Measurements from ENCODE around the gene BCKDK.
"Not testable (repeated sequence)": the region's sequence is repeated elsewhere in the genome, so short reads cannot be mapped to it uniquely, and the experiment has no call there.

Gene BCKDK

DNA sequence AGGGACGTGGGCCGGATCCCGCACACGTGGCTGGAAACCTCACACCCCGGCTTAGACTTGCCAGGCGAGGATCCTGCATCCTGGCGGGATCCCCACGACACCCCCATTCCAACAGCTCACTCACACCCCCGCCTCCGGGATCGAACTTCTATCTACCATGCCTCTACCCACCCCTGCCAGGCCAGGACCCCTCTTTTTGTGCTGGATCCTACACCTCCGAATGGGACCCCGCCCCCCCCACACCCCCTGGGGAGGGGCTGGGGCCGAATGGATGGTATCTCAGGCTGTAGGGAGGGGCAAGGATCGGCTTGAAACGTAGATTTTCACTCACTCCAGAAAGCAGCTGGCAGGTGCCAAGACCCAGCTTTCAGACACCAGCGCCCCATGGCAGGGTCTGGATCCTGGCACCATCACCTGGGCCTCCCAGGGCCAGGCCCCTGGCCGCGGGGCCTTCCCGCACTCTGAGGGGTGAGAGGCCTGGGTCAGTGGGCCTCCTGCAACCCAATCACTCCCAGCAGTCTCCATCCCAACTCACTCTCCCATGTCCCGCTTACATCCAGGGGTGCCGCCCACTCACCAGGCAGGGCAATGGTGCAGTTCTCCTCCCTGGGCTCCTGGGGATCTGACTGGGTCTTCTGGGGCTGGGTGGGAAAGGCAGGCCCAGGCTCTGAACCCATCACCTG, 35.0 kb downstream of the BCKDK start:
- Histone ChIP-seq H3K27me3 (replicated peaks; ENCODE audit: control insufficient read depth, insufficient read depth, low read length) (no peaks in the 10 kb centered on the region), H3K4me3 (replicated peaks; ENCODE audit: low read depth, low read length) (no peak overlapping the region), H3K36me3 (ENCODE audit: control insufficient read depth, insufficient read depth, low read length) (no peaks in the 10 kb centered on the region)
- TF ChIP-seq, protein P1, sequence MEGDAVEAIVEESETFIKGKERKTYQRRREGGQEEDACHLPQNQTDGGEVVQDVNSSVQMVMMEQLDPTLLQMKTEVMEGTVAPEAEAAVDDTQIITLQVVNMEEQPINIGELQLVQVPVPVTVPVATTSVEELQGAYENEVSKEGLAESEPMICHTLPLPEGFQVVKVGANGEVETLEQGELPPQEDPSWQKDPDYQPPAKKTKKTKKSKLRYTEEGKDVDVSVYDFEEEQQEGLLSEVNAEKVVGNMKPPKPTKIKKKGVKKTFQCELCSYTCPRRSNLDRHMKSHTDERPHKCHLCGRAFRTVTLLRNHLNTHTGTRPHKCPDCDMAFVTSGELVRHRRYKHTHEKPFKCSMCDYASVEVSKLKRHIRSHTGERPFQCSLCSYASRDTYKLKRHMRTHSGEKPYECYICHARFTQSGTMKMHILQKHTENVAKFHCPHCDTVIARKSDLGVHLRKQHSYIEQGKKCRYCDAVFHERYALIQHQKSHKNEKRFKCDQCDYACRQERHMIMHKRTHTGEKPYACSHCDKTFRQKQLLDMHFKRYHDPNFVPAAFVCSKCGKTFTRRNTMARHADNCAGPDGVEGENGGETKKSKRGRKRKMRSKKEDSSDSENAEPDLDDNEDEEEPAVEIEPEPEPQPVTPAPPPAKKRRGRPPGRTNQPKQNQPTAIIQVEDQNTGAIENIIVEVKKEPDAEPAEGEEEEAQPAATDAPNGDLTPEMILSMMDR (IDR thresholded peaks at IDR 0.05; ENCODE audit: insufficient read depth, low read length, poor library complexity, severe bottlenecking): no peak
- no peak for DNase-seq (ENCODE audit: extremely low read depth, insufficient read length)

DNA sequence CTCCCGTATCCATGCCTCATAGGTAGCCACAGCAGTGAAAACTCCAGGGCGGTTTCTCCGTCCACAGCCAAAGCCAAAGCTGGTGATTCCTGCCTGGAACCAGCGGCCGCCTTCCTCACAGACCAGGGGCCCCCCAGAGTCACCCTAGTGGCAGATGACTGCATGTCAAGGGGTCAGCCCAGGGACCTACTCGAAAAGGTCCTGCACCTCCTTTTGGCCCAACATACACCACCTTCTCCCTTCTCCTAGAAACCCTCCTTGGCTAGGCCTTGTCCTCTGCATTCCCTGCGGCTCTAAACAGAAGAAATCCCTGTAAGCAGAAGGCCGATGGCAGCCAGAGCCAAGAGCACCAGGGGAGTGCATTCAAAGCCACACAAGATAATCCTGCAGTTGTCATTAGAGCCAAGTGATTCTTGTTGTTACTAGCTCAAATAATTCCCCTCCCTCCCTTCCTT, 35.5 kb downstream of the BCKDK start:
- no peak for DNase-seq (ENCODE audit: extremely low read depth, insufficient read length)
- no peaks in the 10 kb centered on the region for H3K36me3 ChIP-seq (ENCODE audit: control insufficient read depth, insufficient read depth, low read length)
- H3K27me3 ChIP-seq (replicated peaks; ENCODE audit: control insufficient read depth, insufficient read depth, low read length): no peaks in the 10 kb centered on the region
- TF ChIP-seq, protein P1 (IDR thresholded peaks at IDR 0.05; ENCODE audit: insufficient read depth, low read length, poor library complexity, severe bottlenecking): no peak
- no peak overlapping the region for H3K4me3 ChIP-seq (replicated peaks; ENCODE audit: low read depth, low read length)

DNA sequence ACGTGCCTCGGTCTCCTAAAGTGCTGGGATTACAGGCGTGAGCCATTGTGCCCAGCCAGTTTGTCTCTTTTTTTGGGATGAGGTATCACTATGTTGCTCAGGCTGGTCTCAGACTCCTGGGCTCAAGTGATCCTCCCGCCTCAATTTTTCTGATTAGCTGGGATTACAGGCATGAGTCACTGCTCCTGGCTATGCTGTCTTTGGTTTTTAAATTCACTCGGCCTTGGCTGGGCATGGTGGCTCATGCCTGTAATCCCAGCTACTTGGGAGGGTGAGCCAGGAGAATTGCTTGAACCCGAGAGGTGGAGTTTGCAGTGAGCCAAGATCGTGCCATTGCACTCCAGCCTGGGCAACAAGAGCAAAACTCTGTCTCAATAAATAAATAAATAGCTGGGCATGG, 36.2 kb downstream of the BCKDK start:
- not testable (repeated sequence) for H3K27me3 ChIP-seq (replicated peaks; ENCODE audit: control insufficient read depth, insufficient read depth, low read length); H3K36me3 ChIP-seq (ENCODE audit: control insufficient read depth, insufficient read depth, low read length); DNase-seq (ENCODE audit: extremely low read depth, insufficient read length); H3K4me3 ChIP-seq (replicated peaks; ENCODE audit: low read depth, low read length)

DNA sequence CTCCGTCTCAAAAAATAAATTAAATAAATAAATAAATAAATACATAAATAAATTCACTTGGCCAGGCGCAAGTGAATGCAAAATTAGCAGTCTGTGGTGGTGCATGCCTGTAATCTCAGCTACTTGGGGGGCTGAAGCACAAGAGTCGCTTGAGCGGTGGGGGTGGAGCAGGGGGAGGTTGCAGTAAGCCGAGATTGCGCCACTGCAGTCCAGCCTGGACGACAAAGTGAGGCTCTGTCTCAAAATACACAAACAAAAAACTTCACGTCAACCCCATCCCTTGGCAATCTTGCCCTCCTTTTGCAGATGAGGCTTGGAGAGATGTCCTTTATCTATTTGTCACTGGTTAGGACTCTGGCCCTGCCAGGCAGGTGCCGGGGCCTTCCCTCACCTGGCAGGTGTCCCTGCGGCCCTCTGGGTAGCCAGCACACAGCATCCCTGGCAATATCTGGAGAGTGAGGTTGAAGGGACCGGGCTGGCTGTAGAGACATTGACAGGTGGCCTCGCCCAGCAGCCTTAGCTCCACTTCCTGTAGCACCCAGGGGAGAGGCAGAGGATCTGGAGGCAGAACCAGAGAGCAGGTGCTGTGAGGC, 37.3 kb downstream of the BCKDK start:
- Histone ChIP-seq H3K27me3 (replicated peaks; ENCODE audit: control insufficient read depth, insufficient read depth, low read length) (no peaks in the 10 kb centered on the region), H3K36me3 (ENCODE audit: control insufficient read depth, insufficient read depth, low read length) (no peaks in the 10 kb centered on the region), H3K4me3 (replicated peaks; ENCODE audit: low read depth, low read length) (no peak overlapping the region)
- TF ChIP-seq, protein P1 (IDR thresholded peaks at IDR 0.05; ENCODE audit: insufficient read depth, low read length, poor library complexity, severe bottlenecking): no peak
- no peak for DNase-seq (ENCODE audit: extremely low read depth, insufficient read length)

DNA sequence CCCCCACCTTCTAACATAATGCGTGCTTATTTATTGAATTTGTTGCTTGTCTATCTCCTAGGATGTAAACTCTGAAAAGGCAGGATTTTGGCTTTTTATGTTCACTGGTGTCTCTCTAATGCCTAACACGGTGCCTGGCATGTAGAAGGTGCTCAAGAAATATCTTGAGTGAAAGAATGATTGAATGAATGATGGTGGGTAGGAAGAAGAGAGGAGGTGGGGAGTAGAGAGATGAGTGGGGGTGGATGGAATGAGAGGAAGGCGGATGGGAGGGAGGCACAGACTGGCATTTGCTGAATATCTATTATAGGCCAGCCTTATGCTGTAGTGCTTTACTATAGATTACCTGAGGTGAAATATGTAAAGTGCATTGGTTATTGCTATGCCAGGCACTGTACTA, 39.4 kb downstream of the BCKDK start:
- no peaks in the 10 kb centered on the region for H3K27me3 ChIP-seq (replicated peaks; ENCODE audit: control insufficient read depth, insufficient read depth, low read length)
- no peak overlapping the region for H3K4me3 ChIP-seq (replicated peaks; ENCODE audit: low read depth, low read length)
- no peaks in the 10 kb centered on the region for H3K36me3 ChIP-seq (ENCODE audit: control insufficient read depth, insufficient read depth, low read length)
- TF ChIP-seq, protein P1 (IDR thresholded peaks at IDR 0.05; ENCODE audit: insufficient read depth, low read length, poor library complexity, severe bottlenecking): no peak
- DNase-seq (ENCODE audit: extremely low read depth, insufficient read length): no peak

DNA sequence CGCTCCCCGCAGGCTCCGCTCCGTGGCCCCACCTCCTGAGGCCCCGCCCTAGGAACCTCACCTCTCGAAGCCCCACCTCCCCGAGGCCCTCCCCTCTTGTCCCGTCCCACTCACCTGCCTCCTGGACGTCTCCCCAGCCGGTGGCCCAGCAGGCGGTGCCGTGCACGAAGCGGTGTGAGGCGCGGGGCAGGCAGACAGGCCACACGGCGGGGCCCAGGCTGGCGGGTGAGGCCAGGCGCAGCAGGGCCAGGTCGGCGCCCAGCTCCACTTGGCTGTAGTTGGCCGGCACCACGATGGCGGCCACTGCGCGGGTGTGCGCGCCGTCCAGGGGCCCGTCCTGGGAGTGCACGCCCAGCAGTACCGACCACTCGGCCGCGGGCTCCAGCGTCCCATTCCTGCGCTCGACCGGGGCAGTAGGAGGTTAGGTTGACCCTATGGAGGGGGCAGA, 40.1 kb downstream of the BCKDK start:
- no peak overlapping the region for H3K4me3 ChIP-seq (replicated peaks; ENCODE audit: low read depth, low read length)

More for the DNA sequence above, 40.1 kb downstream of the BCKDK start:
- Histone ChIP-seq H3K36me3 (ENCODE audit: control insufficient read depth, insufficient read depth, low read length) (no peaks in the 10 kb centered on the region), H3K27me3 (replicated peaks; ENCODE audit: control insufficient read depth, insufficient read depth, low read length) (no peaks in the 10 kb centered on the region)
- no peak for DNase-seq (ENCODE audit: extremely low read depth, insufficient read length)
- TF ChIP-seq, protein P1 (IDR thresholded peaks at IDR 0.05; ENCODE audit: insufficient read depth, low read length, poor library complexity, severe bottlenecking): no peak

Data from GM06990 (cell line).